ENCODE results near the gene ERN1. TPM values are rescaled to one million over a fixed set of nuclear protein-coding genes. Genes with fewer than 3 reads are reported as not detected.

ERN1 gene
- total and polyA plus RNA-seq, 2 donors (not counting 3 experiments of a cell fraction or from before 2014, with no cell fraction given): 9.1 to 21.5 TPM

DNA sequence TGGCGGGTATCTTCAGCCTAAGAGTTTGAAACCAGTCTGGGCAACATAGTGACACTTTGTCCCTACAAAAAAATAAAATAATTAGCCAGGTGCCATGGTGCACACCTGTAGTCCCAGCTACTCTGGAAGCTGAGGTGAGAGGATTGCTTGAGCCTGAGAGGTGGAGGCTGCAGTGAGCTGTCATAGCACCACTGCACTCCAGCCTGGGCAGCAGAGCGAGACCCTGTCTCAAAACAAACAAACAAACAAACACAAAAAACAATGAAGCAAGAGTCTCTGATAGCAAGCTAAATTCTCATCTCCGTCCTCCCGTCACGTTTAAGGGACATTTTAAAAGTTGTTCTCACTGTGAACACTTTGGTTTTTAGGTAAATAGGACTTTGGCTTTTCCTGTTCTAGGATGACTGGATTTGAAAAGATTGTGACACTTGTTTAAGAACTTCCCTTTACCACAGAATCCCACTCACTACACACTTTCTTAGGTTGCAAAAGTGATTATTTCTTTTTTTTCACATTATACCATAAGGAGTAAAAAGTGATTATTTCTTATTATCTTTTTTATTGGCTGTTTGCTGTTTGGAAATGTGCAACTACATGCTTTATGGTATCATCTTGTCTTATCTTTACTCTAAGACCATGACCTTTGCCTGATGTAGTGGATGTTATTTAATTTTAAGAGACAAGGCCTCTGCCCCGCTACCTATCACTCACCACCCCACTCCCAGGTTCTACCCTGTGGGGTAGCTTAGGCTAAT is 4.4 kb upstream of the ERN1 start:
- Histone ChIP-seq H3K27me3 (ENCODE audit: control insufficient read depth in 2 of 2, insufficient read depth in 2 of 2, low read length in 2 of 2) (no peaks in the 10 kb centered on the region), H3K9me1 (replicated peaks; ENCODE audit: control insufficient read depth, extremely low read depth, insufficient read depth, low read length) (no peaks in the 10 kb centered on the region), H3K9me3 (replicated peaks; ENCODE audit: control insufficient read depth, insufficient read depth, low read length) (no peaks in the 10 kb centered on the region), H4K20me1 (replicated peaks; ENCODE audit: control insufficient read depth, extremely low read depth, insufficient read depth, low read length) (no peaks in the 10 kb centered on the region), H2AFZ (ENCODE audit: low read depth, low read length) (no peak overlapping the region), H3K4me3 (replicated peaks in 1 of 3; ENCODE audit: insufficient read depth in 1 of 3, low read depth in 1 of 3, low read length in 3 of 3) (no peak overlapping the region), H3K27ac (ENCODE audit: insufficient read depth, low read depth, low read length) (no peak overlapping the region), H3K36me3 (ENCODE audit: control insufficient read depth in 2 of 2, extremely low read depth in 1 of 2, insufficient read depth in 2 of 2, low read length in 2 of 2) (no peaks in the 10 kb centered on the region), H3K4me1 (ENCODE audit: control insufficient read depth, extremely low read depth, insufficient read depth, low read length) (peaks cover 11% of the 10 kb centered on the region), H3K9ac (replicated peaks; ENCODE audit: extremely low read depth, insufficient read depth, low read length) (no peak overlapping the region), H3K4me2 (ENCODE audit: insufficient read depth, low read length) (no peak overlapping the region), H3K79me2 (ENCODE audit: control insufficient read depth, insufficient read depth, low read length) (peaks cover under 1% of the 10 kb centered on the region)
- ChIA-PET CTCF (interaction anchor here (0.5 to 10.7 kb wide), 91 partner anchors 7 to 284 kb away, joined by 3 to 802 read pairs (median 7); partner anchors contain the start of genes CSHL1, GH1, ICAM2 and PRR29), POLR2A (interaction anchor here (1.1 to 1.6 kb wide), 4 partner anchors 11 to 133 kb away, joined by 3 to 12 read pairs (median 12); no protein-coding TSS in a partner anchor)
- no peak for FAIRE-seq
- dilution Hi-C loops (cut with MboI; ENCODE audit: extremely low pct_ligation_motif_present, low sequenced_read_pairs): loop anchor here (25.0 kb wide), 1 partner anchor 97 kb away; no protein-coding TSS in a partner anchor
- no TSS peak for BruUV-seq (replicated peaks)
- intact Hi-C loops (cut with micrococcal nuclease): no loop called here
- DNase-seq (ENCODE audit: low read depth, low spot score): no peak
- no peak for TF ChIP-seq GATA2 (IDR thresholded peaks at IDR 0.05; ENCODE audit: insufficient read depth, insufficient read length, low read depth, low read length)
- TF ChIP-seq POLR2A (IDR thresholded peaks at IDR 0.05; ENCODE audit: low read depth, low read length): no peak
- TF ChIP-seq POLR2AphosphoS5 (IDR thresholded peaks at IDR 0.05; ENCODE audit: insufficient read depth, low read depth, low read length): no peak
- no peak for TF ChIP-seq EZH2 (IDR thresholded peaks at IDR 0.05; ENCODE audit: borderline replicate concordance, low read depth, low read length, severe bottlenecking)
- TF ChIP-seq, protein P1, sequence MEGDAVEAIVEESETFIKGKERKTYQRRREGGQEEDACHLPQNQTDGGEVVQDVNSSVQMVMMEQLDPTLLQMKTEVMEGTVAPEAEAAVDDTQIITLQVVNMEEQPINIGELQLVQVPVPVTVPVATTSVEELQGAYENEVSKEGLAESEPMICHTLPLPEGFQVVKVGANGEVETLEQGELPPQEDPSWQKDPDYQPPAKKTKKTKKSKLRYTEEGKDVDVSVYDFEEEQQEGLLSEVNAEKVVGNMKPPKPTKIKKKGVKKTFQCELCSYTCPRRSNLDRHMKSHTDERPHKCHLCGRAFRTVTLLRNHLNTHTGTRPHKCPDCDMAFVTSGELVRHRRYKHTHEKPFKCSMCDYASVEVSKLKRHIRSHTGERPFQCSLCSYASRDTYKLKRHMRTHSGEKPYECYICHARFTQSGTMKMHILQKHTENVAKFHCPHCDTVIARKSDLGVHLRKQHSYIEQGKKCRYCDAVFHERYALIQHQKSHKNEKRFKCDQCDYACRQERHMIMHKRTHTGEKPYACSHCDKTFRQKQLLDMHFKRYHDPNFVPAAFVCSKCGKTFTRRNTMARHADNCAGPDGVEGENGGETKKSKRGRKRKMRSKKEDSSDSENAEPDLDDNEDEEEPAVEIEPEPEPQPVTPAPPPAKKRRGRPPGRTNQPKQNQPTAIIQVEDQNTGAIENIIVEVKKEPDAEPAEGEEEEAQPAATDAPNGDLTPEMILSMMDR (IDR thresholded peaks at IDR 0.05; ENCODE audit: extremely low read depth in 1 of 2, insufficient read depth in 1 of 2, low read depth in 1 of 2, low read length in 2 of 2): no peak
- no peak for TF ChIP-seq FOS (IDR thresholded peaks at IDR 0.05; ENCODE audit: borderline replicate concordance, insufficient read depth, low read length)
- no peak for TF ChIP-seq MYC (IDR thresholded peaks at IDR 0.05; ENCODE audit: low read depth, low read length)
- TF ChIP-seq JUN (IDR thresholded peaks at IDR 0.05; ENCODE audit: borderline replicate concordance, insufficient read depth, insufficient read length, low read depth): no peak
